GM18505 (cell line): ENCODE results near the gene POLDIP3.
A peak's percentile ranks its signal among the peaks of the same experiment; 100 is the strongest.
"Not testable (repeated sequence)": the region's sequence is repeated elsewhere in the genome, so short reads cannot be mapped to it uniquely, and the experiment has no call there.

Source experiments
- ATAC-seq: cut with Tn5 transposase; IDR thresholded peaks from one replicate; pipeline ENCODE4 v1.9.1; 2021; ENCODE audit not compliant: unreplicated experiment
- POLR2A ChIP-seq: IDR thresholded peaks from 4 replicates; pipeline ENCODE4 v1.6.1; 2011; ENCODE audit warnings: borderline replicate concordance; ENCODE audit not compliant: insufficient read depth, insufficient read length; ENCODE audit errors: extremely low read depth

POLDIP3 gene

GRCh38 chr22:42553475-42554361 lies 61.0 kb downstream of the POLDIP3 start, which contains the start of gene SERHL2:
Gene SERHL2, plus strand, starts transcription at chr22:42553956. Its CDS starts 65 bp downstream, at chr22:42554021.
- TF ChIP-seq POLR2A = no peak
- ATAC-seq = peak; percentile 68

GRCh38 chr22:42552294-42552647 lies 62.4 kb downstream of the POLDIP3 start:
- ATAC-seq = not testable (repeated sequence)

- ATAC-seq = no peak
- TF ChIP-seq POLR2A = no peak
Observed at GRCh38 chr22:42549331-42550060, 65.2 kb downstream of the POLDIP3 start.

GRCh38 chr22:42548597-42549330 lies 65.9 kb downstream of the POLDIP3 start:
- no peak for TF ChIP-seq POLR2A
- no peak for ATAC-seq

- ATAC-seq = not testable (repeated sequence)
Observed at GRCh38 chr22:42548126-42548525, 66.6 kb downstream of the POLDIP3 start.

- TF ChIP-seq POLR2A = no peak
- ATAC-seq = no peak
Observed at GRCh38 chr22:42547562-42547961, 67.1 kb downstream of the POLDIP3 start.

- no peak for TF ChIP-seq POLR2A
- no peak for ATAC-seq
Observed at GRCh38 chr22:42544686-42545085, 70.0 kb downstream of the POLDIP3 start.

- peak; percentile 42 for ATAC-seq
Observed at GRCh38 chr22:42539236-42539771, 75.4 kb downstream of the POLDIP3 start.

GRCh38 chr22:42537199-42537831 lies 77.4 kb downstream of the POLDIP3 start:
- peak; percentile 34 for ATAC-seq

- not testable (repeated sequence) for ATAC-seq
Observed at GRCh38 chr22:42536634-42537033, 78.0 kb downstream of the POLDIP3 start.

GRCh38 chr22:42536166-42536565 lies 78.5 kb downstream of the POLDIP3 start:
- ATAC-seq = no peak
- TF ChIP-seq POLR2A = no peak

- not testable (repeated sequence) for ATAC-seq
Observed at GRCh38 chr22:42535082-42535731, 79.5 kb downstream of the POLDIP3 start.
